NCI-H128 (cell line): ENCODE results near the gene MED23.

ENCODE experiments used
- DNase-seq: peaks from one replicate; lab custom pipeline; 2025; ENCODE audit not compliant: unreplicated experiment; lab: John Stamatoyannopoulos, UW

Gene MED23

GRCh38 chr6:131642565-131642964 is 14.5 kb upstream of the MED23 start:
- DNase-seq, result no peak

- no peak for DNase-seq
These were observed 13.5 kb upstream of the MED23 start for GRCh38 chr6:131641554-131641953.

DNA sequence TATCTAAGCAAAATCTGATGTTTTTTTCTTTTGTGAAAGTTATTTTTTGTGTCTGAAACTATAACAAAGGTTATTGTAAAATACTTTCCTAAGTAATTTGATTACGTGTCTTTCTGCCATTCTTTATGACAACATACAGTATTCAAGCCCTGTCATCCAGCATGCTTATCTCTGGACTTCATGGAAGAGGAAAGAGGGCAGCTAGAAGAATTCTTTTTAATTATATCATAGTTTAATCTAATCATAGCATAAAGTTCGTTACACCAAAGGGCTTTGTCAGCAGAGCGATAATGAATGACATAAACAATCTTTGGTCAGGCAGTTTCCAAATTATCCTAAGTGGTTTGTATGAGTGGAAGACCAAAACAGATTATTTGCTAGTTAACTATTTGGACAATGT is 12.5 kb upstream of the MED23 start:
- no peak for DNase-seq

DNA sequence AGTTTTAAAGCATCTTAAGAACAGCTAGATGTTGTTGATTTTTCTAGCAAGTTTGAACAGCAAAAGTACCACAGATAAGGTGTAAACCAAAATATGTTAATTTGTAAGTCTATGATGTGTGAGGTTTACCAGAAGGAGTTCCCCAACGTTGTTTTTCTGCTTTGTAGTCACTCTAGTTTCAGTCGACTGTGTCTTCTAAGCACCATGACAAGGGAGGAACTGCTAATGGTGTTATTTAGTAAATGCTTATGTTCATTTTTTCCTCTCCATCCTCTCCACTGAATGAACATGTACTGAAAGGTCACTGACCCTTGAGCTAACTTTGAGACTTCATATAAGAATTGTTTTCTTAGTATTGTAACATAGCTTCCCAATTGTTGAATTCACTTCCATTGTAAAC is 12.1 kb upstream of the MED23 start:
- DNase-seq, result no peak

DNA sequence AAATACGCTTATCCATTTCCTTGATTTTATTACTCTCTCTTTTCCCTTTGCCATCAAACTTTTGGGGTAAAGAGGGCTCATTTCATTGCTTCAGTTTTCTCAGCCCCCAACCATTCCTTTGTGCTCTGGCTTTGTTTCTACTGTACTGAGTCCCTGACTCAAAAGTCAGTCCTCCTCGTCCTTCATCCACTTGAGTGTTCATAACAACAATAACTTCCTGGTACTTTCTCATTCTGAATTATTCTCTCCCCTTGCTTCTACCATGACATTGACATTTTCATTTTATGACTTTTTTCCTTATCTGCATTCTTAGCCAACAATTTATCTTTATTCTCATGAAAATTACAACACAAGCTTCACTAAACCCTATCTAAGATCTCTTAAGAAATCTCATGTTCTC is 10.0 kb upstream of the MED23 start:
- DNase-seq, result no peak

DNA sequence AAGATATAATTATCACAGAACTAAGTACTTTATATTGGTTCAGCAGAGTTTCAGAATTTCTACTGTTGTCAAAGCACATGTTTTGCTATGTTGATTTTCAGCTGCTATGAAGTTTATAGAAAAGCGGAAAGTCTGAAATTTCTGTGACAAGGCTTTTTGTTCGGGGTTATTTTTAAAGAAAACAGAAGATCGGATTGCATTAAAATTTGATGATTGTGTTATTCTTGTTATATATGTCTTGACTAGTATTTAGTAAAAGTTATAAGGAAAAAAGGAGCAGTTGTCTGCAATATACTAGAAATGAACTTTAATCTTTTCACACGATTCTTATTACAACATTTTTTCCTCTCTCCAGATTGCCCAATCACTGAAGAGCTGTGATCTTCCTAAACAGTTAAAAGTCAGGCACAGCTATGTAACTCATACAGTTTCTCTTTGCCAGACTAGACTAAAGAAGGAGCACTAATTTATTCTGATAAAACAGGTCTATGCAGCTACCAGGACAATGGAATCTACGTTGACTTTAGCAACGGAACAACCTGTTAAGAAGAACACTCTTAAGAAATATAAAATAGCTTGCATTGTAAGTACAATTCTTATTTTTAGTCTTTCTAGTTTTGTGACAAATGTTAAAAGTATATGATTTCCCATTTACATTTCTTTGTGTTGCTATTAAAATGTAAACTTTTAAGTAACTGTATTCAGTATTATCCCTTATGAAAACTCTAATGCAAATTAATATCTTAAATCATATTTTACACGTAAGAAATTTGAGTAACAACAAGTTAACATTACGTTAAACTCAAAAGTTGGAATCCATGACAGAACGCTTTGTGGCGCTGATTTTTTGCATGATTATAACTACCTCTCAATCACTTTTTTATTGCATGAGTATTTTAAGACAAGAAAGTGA is 9.1 kb upstream of the MED23 start, which contains the start of gene ENPP3:
Gene ENPP3 (plus strand): TSS at position 423 of the 913 bp plus-strand sequence. CDS start 83 bp downstream, at position 506.
- no peak for DNase-seq

- DNase-seq, result no peak
These were observed 7.6 kb upstream of the MED23 start for GRCh38 chr6:131635384-131636340.

DNA sequence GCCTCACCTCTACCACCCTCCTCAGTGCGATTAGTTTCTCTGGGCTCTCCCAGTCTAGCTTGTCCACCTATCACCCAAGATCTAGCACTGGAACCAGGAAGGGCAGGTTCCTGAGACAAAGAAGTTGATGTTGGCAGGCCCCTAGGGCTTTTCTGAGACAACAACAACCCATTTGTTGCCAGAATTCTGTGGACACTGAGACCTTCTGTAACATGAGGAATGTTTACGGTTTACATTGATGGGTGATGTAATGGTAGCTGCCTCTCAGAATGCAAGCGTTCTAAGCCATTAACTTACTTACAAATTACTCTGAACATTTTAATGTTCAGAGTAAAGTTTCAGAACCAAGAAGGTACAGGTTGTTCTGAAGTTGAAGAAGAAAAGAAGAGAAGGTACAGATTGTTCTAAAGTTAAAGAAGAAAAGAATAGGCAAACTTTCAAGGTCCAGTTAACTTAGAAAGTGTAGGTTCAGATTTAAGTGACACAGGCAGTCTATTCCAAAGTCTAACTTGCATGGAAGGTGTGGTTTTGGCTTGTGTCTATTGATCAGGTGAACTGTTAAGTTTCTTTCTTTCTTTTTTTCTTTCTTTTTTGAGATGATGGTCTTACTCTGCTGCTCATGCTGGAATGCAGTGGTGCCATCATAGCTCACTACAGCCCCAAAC is 3.7 kb upstream of the MED23 start:
- DNase-seq, result no peak

DNA sequence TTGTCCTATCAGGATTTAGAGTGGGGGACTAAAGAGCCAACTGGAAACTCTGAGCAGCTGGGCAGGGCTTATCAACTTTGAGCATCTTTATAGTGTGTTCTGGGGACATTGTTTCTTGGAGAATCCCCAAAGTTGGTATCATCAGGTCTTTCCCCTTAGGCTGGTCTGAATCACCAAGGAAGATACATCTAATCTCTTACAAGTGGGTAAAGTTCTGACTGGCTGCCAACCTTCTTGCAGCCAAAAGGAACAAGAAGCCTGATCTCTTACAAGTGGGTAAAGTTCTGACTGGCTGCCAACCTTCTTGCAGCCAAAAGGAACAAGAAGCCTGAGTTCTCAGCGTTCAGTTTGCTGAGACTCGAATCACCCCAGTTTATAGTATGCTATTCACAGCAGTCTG is 1.6 kb upstream of the MED23 start:
- no peak for DNase-seq

DNA sequence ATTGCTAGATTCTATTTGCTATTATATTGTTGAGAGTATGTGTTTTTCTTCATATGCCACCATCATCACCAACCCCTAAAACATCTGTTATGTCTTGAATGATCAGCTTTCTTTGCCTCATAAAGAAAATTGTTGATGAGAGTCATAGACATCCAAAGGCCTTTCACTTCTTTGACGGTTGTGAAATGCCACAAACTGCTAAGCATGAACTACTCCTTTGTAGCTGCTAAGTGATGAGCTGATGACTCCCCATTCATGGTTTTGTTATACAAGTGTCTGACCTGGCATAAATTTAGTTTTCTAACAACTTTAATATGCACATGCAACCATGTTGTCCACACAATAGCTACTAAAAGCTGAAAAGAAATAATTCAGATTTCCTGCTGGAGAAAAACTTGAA is 684 bp upstream of the MED23 start:
- DNase-seq, result no peak

- no peak for DNase-seq
These were observed 12.8 kb downstream of the MED23 start for GRCh38 chr6:131615275-131615674.

GRCh38 chr6:131613296-131613925 is 14.6 kb downstream of the MED23 start:
- no peak for DNase-seq

DNA sequence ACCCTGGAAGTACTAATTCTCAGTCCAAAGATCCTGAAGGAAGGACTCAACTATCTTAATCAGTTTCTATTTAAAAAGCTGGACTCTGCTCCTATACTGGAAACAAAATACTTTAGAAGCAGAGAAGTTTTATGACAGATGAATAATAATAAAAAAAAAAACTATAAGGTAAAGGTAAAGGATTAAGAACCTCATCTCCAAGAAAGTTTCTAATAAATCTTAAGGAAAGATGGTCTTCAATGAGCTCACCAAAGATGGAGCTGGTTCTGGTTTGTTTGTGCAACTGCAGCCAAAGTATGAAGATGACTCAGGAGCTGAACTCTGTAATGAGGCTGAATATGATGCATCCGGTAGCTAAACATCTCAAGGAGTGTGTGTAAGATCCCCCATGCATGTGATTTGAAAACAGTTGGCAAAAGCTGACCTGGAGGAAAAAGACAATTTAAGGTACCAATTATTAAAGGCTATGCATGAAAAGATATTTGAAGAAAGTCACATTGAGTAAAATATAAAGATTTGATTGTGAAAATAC is 25.2 kb downstream of the MED23 start:
- no peak for DNase-seq

DNA sequence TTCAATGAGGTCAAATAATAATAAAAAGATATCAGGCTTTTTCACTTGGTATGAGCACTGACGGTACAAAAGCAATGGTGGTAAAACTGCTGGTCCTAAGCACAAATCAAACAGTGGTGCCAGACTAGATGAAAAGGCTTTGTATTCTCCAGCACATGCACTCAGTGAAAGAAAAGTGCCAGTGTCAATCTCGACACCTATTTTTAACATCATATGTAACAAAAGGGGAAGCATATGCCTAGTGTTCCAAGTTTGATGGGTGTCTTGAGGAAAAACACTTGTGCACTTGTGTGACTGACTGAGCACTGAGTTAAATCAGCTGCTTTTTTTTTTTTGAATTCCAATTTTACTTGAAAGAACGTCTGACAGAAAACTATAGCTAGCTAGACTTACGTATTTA is 27.3 kb downstream of the MED23 start:
- no peak for DNase-seq

DNA sequence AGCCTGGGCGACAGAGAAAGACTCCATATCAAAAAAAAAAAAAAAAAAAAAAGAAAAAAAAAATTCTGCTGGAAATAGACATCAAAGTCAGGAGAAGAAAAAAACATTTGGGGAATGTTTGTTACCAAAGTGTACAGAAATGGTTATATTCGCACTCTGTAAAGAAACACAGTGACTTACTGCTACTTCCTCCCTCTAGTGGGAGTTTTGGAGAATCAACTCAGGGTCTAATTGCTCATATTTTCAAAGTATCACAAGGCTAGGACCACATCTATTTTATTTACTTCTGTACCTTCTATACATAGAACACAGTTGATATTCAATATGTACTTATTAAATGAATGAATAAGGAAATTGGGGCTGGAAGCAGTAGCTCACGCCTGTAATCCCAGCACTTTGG is 30.6 kb downstream of the MED23 start:
- no peak for DNase-seq

- no peak for DNase-seq
These were observed 34.0 kb downstream of the MED23 start for GRCh38 chr6:131594074-131594473.

DNA sequence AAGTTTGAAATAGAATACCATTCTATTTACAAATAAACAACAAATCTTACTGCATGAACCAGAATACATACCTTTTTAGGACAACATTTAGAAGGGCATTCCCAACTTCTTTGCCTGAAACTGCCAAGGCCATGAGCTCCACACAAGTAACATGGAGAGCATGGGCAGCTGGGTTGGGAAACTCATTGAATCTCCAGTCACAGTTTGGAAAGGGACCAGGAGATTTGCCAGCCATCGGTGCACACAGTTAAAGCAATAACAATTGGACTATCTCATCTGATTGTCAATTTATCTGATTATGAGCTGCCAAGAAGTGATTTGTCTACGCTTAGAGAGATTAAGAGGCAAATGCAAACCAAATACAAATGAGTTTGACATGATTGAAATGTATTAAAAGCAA is 35.1 kb downstream of the MED23 start:
- DNase-seq, result no peak

- no peak for DNase-seq
These were observed 39.4 kb downstream of the MED23 start for GRCh38 chr6:131588643-131589042.

DNA sequence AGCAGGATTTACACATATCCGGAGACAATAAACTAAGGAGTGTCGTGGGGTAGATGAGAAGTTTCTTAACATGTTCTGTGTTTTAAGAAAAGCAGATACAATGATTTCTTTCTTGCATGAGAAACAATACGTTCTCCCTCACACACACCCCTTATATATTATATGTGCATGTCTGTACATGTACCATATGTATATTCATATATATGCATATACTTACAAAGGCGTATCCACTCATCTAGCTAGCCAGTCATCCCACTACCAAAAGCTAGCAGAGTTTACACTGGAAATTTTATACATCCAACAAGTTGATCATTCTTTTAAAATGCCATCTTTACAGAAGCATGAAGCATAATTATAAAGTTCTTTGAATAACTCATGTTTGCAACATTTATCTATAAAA is 40.1 kb downstream of the MED23 start:
- no peak for DNase-seq

- DNase-seq, result no peak
These were observed 41.5 kb downstream of the MED23 start for GRCh38 chr6:131586543-131586942.

GRCh38 chr6:131581523-131581922 is 46.5 kb downstream of the MED23 start:
- no peak for DNase-seq
